TTC549 (cell line): ENCODE data around the gene NELL1.
"Not testable (repeated sequence)": the region's sequence is repeated elsewhere in the genome, so short reads cannot be mapped to it uniquely, and the experiment has no call there.

Experiments used
- FAIRE-seq: peaks from 2 replicates; lab custom pipeline; 2012; peaks lifted over from hg19 to GRCh38; lab: Jason Lieb, UNC

Gene NELL1

GRCh38 chr11:21205205-21205604, 535.8 kb downstream of the NELL1 start:
- FAIRE-seq, result no peak

GRCh38 chr11:21225860-21226259, 556.5 kb downstream of the NELL1 start:
- FAIRE-seq, result no peak

- no peak for FAIRE-seq
Observed at GRCh38 chr11:21229224-21229623, 559.8 kb downstream of the NELL1 start.

GRCh38 chr11:21250196-21250595, 580.8 kb downstream of the NELL1 start:
- no peak for FAIRE-seq

- FAIRE-seq, result no peak
Observed at GRCh38 chr11:21254055-21254454, 584.7 kb downstream of the NELL1 start.

GRCh38 chr11:21254790-21255189, 585.4 kb downstream of the NELL1 start:
- FAIRE-seq, result no peak

GRCh38 chr11:21257461-21257860, 588.1 kb downstream of the NELL1 start:
- FAIRE-seq, result no peak

- no peak for FAIRE-seq
Observed at GRCh38 chr11:21258414-21258813, 589.0 kb downstream of the NELL1 start.

- FAIRE-seq, result no peak
Observed at GRCh38 chr11:21260101-21260500, 590.7 kb downstream of the NELL1 start.

GRCh38 chr11:21262992-21263391, 593.6 kb downstream of the NELL1 start:
- no peak for FAIRE-seq

- no peak for FAIRE-seq
Observed at GRCh38 chr11:21264125-21264524, 594.7 kb downstream of the NELL1 start.

GRCh38 chr11:21268036-21268435, 598.6 kb downstream of the NELL1 start:
- FAIRE-seq, result no peak

- FAIRE-seq, result not testable (repeated sequence)
Observed at GRCh38 chr11:21272139-21272538, 602.8 kb downstream of the NELL1 start.

GRCh38 chr11:21278840-21279239, 609.5 kb downstream of the NELL1 start:
- no peak for FAIRE-seq

- no peak for FAIRE-seq
Observed at GRCh38 chr11:21285104-21285503, 615.7 kb downstream of the NELL1 start.

- no peak for FAIRE-seq
Observed at GRCh38 chr11:21289686-21290085, 620.3 kb downstream of the NELL1 start.

GRCh38 chr11:21295508-21295907, 626.1 kb downstream of the NELL1 start:
- no peak for FAIRE-seq

GRCh38 chr11:21301981-21302380, 632.6 kb downstream of the NELL1 start:
- no peak for FAIRE-seq

- FAIRE-seq, result no peak
Observed at GRCh38 chr11:21306739-21307358, 637.5 kb downstream of the NELL1 start.

GRCh38 chr11:21307874-21308273, 638.5 kb downstream of the NELL1 start:
- FAIRE-seq, result no peak

GRCh38 chr11:21316591-21316990, 647.2 kb downstream of the NELL1 start:
- no peak for FAIRE-seq

- FAIRE-seq, result no peak
Observed at GRCh38 chr11:21321072-21321471, 651.7 kb downstream of the NELL1 start.

- no peak for FAIRE-seq
Observed at GRCh38 chr11:21321530-21321929, 652.1 kb downstream of the NELL1 start.

GRCh38 chr11:21323617-21324016, 654.2 kb downstream of the NELL1 start:
- no peak for FAIRE-seq

- FAIRE-seq, result no peak
Observed at GRCh38 chr11:21343204-21343603, 673.8 kb downstream of the NELL1 start.
